Uterus (tissue), 2 donors: ENCODE measurements around the gene YAE1.

Source experiments
- POLR2A ChIP-seq, 2 donors: fragments of 450-650 bp; IDR thresholded peaks; one replicate each; pipeline ENCODE4 v1.6.1; 2016; ENCODE audit warnings: antibody characterized with exemption in 2 of 2, mild to moderate bottlenecking in 1 of 2, moderate library complexity in 1 of 2
- TF ChIP-seq, protein P1 (sequence below), 4 experiments: fragments of 200-600 bp in 2 of 4; fragments of 450-650 bp in 2 of 4; sonication (generic) in 2 of 4; IDR thresholded peaks; one replicate each; pipeline ENCODE4 v1.5.1; 2016 to 2019; ENCODE audit warnings: antibody characterized with exemption in 4 of 4, mild to moderate bottlenecking in 2 of 4, moderate library complexity in 1 of 4

DNA sequence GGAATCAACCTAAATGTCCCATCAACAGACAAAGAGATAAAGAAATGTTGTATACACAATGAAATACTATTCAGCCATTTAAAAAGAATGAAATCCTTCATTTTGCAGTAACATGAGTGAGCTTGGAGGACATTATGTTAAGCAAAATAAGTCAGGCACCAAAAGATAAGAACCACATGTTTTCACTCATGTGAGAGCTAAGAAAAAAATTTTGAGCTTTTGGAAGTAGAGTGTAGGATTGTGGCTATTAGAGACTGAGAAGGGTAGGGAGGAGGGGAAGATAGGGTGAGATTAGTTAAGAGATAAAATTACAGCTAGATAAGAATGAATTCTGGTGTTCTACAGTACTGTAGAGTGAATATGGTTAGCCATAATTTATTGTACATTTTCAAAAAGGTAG lies 8.3 kb upstream of the YAE1 start:
- TF ChIP-seq, protein P1, sequence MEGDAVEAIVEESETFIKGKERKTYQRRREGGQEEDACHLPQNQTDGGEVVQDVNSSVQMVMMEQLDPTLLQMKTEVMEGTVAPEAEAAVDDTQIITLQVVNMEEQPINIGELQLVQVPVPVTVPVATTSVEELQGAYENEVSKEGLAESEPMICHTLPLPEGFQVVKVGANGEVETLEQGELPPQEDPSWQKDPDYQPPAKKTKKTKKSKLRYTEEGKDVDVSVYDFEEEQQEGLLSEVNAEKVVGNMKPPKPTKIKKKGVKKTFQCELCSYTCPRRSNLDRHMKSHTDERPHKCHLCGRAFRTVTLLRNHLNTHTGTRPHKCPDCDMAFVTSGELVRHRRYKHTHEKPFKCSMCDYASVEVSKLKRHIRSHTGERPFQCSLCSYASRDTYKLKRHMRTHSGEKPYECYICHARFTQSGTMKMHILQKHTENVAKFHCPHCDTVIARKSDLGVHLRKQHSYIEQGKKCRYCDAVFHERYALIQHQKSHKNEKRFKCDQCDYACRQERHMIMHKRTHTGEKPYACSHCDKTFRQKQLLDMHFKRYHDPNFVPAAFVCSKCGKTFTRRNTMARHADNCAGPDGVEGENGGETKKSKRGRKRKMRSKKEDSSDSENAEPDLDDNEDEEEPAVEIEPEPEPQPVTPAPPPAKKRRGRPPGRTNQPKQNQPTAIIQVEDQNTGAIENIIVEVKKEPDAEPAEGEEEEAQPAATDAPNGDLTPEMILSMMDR (IDR thresholded peaks at IDR 0.05): no peak
- TF ChIP-seq POLR2A (IDR thresholded peaks at IDR 0.05): no peak
